ENCODE results near the gene TET1.
"Not testable (repeated sequence)": the region's sequence is repeated elsewhere in the genome, so short reads cannot be mapped to it uniquely, and the experiment has no call there.

The TET1 gene

GRCh38 chr10:68560186-68560942 is at the start of gene TET1:
TET1 (plus strand) TSS chr10:68560337; CDS start chr10:68572339, 12,002 bp downstream.
- peak; percentile 88 for DNase-seq

- DNase-seq: not testable (repeated sequence)
These were observed 43.9 kb upstream of the TET1 start for GRCh38 chr10:68516216-68516615.

GRCh38 chr10:68516766-68517165 is 43.4 kb upstream of the TET1 start:
- DNase-seq: no peak

- DNase-seq: no peak
These were observed 42.9 kb upstream of the TET1 start for GRCh38 chr10:68517188-68517587.

- not testable (repeated sequence) for DNase-seq
These were observed 41.5 kb upstream of the TET1 start for GRCh38 chr10:68518609-68519008.

- not testable (repeated sequence) for DNase-seq
These were observed 34.6 kb upstream of the TET1 start for GRCh38 chr10:68525490-68526038.

GRCh38 chr10:68526634-68527307 is 33.4 kb upstream of the TET1 start:
- DNase-seq: no peak

- DNase-seq: no peak
These were observed 23.2 kb upstream of the TET1 start for GRCh38 chr10:68536973-68537372.

- DNase-seq: no peak
These were observed 22.3 kb upstream of the TET1 start for GRCh38 chr10:68537796-68538195.

- DNase-seq: no peak
These were observed 16.9 kb upstream of the TET1 start for GRCh38 chr10:68543004-68543918.

- DNase-seq: peak; percentile 43
These were observed 9.3 kb upstream of the TET1 start for GRCh38 chr10:68550747-68551411.

- DNase-seq: no peak
These were observed 7.0 kb upstream of the TET1 start for GRCh38 chr10:68553138-68553537.

- DNase-seq: no peak
These were observed 6.5 kb upstream of the TET1 start for GRCh38 chr10:68553599-68553998.

- DNase-seq: no peak
These were observed 1.7 kb upstream of the TET1 start for GRCh38 chr10:68558478-68558877.

GRCh38 chr10:68559251-68559650 is 886 bp upstream of the TET1 start:
- DNase-seq: no peak

- peak; percentile 67 for DNase-seq
These were observed 324 bp upstream of the TET1 start for GRCh38 chr10:68559841-68560185.

- peak; percentile 73 for DNase-seq
These were observed 1.1 kb downstream of the TET1 start for GRCh38 chr10:68560943-68561864.

GRCh38 chr10:68561865-68562649 is 1.9 kb downstream of the TET1 start:
- peak; percentile 33 for DNase-seq

GRCh38 chr10:68562661-68563570 is 2.8 kb downstream of the TET1 start:
- DNase-seq: peak; percentile 43

Measured in right hindlimb (tissue), 1 donor.